ENCODE data around the gene BTN2A1. TPM values are rescaled to one million over a fixed set of nuclear protein-coding genes. Genes with fewer than 3 reads are reported as not detected.

Gene BTN2A1
- total and polyA plus RNA-seq, 2 of the 13 experiments (the other 11 are each of a cell fraction or from before 2014, with no cell fraction given) = 16.4 to 30.4 TPM

DNA sequence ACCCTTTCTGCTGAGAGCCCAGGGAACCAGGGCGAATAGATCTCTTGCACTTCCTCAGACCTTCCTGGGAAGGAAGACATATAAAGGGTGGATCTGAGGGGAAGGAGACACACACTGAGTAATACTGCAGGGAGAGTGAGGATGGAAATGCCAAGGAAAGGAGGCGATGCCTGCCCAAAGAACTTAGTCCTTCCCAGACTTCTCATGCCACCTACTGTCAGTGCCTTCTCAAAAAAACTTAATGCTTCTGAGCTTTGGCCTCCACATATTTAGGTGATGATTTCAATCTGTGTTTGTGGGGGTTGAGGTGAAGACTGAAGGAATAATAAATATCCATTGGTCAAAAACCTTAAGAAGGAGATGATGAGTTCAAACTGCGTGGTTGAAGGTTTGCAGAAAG lies 46.0 kb upstream of the BTN2A1 start (continued):
- TF ChIP-seq, protein P1, sequence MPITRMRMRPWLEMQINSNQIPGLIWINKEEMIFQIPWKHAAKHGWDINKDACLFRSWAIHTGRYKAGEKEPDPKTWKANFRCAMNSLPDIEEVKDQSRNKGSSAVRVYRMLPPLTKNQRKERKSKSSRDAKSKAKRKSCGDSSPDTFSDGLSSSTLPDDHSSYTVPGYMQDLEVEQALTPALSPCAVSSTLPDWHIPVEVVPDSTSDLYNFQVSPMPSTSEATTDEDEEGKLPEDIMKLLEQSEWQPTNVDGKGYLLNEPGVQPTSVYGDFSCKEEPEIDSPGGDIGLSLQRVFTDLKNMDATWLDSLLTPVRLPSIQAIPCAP (CRISPR knock-in tag; IDR thresholded peaks at IDR 0.05; ENCODE audit: low read depth) = no peak
- TF ChIP-seq ERF (CRISPR knock-in tag; IDR thresholded peaks at IDR 0.05) = no peak
- TF ChIP-seq MIXL1 (CRISPR knock-in tag; IDR thresholded peaks at IDR 0.05) = no peak
- TF ChIP-seq, protein P2, sequence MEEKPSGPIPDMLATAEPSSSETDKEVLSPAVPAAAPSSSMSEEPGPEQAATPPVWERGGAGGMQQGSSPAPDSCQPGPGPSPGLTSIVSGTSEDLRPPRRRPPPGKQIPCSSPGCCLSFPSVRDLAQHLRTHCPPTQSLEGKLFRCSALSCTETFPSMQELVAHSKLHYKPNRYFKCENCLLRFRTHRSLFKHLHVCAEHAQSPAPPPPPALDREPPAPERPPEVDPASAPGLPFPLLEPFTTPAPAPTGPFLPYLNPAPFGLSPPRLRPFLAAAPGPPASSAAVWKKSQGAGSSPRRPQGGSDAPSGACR (CRISPR knock-in tag; IDR thresholded peaks at IDR 0.05) = no peak
- no peak for TF ChIP-seq TARDBP (CRISPR knock-in tag; IDR thresholded peaks at IDR 0.05)
- no peak for TF ChIP-seq SALL1 (CRISPR knock-in tag; IDR thresholded peaks at IDR 0.05)
- TF ChIP-seq FOSL2 (CRISPR knock-in tag; IDR thresholded peaks at IDR 0.05) = no peak
- TF ChIP-seq, protein P3, sequence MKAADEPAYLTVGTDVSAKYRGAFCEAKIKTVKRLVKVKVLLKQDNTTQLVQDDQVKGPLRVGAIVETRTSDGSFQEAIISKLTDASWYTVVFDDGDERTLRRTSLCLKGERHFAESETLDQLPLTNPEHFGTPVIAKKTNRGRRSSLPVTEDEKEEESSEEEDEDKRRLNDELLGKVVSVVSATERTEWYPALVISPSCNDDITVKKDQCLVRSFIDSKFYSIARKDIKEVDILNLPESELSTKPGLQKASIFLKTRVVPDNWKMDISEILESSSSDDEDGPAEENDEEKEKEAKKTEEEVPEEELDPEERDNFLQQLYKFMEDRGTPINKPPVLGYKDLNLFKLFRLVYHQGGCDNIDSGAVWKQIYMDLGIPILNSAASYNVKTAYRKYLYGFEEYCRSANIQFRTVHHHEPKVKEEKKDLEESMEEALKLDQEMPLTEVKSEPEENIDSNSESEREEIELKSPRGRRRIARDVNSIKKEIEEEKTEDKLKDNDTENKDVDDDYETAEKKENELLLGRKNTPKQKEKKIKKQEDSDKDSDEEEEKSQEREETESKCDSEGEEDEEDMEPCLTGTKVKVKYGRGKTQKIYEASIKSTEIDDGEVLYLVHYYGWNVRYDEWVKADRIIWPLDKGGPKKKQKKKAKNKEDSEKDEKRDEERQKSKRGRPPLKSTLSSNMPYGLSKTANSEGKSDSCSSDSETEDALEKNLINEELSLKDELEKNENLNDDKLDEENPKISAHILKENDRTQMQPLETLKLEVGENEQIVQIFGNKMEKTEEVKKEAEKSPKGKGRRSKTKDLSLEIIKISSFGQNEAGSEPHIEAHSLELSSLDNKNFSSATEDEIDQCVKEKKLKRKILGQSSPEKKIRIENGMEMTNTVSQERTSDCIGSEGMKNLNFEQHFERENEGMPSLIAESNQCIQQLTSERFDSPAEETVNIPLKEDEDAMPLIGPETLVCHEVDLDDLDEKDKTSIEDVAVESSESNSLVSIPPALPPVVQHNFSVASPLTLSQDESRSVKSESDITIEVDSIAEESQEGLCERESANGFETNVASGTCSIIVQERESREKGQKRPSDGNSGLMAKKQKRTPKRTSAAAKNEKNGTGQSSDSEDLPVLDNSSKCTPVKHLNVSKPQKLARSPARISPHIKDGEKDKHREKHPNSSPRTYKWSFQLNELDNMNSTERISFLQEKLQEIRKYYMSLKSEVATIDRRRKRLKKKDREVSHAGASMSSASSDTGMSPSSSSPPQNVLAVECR (CRISPR knock-in tag; IDR thresholded peaks at IDR 0.05; ENCODE audit: borderline replicate concordance) = no peak
- TF ChIP-seq, protein P4, sequence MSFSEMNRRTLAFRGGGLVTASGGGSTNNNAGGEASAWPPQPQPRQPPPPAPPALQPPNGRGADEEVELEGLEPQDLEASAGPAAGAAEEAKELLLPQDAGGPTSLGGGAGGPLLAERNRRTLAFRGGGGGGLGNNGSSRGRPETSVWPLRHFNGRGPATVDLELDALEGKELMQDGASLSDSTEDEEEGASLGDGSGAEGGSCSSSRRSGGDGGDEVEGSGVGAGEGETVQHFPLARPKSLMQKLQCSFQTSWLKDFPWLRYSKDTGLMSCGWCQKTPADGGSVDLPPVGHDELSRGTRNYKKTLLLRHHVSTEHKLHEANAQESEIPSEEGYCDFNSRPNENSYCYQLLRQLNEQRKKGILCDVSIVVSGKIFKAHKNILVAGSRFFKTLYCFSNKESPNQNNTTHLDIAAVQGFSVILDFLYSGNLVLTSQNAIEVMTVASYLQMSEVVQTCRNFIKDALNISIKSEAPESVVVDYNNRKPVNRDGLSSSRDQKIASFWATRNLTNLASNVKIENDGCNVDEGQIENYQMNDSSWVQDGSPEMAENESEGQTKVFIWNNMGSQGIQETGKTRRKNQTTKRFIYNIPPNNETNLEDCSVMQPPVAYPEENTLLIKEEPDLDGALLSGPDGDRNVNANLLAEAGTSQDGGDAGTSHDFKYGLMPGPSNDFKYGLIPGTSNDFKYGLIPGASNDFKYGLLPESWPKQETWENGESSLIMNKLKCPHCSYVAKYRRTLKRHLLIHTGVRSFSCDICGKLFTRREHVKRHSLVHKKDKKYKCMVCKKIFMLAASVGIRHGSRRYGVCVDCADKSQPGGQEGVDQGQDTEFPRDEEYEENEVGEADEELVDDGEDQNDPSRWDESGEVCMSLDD (CRISPR knock-in tag; IDR thresholded peaks at IDR 0.05; ENCODE audit: borderline replicate concordance) = no peak
- TF ChIP-seq CENPX (CRISPR knock-in tag; IDR thresholded peaks at IDR 0.05) = no peak
- TF ChIP-seq, protein P5, sequence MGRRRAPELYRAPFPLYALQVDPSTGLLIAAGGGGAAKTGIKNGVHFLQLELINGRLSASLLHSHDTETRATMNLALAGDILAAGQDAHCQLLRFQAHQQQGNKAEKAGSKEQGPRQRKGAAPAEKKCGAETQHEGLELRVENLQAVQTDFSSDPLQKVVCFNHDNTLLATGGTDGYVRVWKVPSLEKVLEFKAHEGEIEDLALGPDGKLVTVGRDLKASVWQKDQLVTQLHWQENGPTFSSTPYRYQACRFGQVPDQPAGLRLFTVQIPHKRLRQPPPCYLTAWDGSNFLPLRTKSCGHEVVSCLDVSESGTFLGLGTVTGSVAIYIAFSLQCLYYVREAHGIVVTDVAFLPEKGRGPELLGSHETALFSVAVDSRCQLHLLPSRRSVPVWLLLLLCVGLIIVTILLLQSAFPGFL (CRISPR knock-in tag; IDR thresholded peaks at IDR 0.05) = no peak
